ENCODE results near the gene SLC39A11.

DNA sequence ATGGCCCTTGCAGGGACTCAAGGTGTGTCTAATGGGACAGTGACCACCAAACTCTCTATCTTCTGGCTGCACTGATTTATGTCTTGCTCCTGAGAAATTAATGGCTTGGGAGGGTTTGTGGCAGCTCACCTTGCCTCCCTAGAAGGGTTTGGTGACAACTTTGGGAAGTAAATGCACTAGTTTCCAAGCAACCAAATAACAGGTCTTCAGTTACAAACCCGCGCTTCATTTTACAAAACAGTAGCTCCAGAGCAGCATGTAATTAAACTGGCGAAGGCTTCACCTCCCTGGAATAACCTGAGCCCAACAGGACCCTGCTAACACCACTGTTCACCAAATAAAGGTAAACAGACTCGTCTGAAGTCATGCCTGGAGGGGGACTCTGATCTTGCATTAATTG lies 318.3 kb downstream of the SLC39A11 start:
- TF ChIP-seq, protein P1, sequence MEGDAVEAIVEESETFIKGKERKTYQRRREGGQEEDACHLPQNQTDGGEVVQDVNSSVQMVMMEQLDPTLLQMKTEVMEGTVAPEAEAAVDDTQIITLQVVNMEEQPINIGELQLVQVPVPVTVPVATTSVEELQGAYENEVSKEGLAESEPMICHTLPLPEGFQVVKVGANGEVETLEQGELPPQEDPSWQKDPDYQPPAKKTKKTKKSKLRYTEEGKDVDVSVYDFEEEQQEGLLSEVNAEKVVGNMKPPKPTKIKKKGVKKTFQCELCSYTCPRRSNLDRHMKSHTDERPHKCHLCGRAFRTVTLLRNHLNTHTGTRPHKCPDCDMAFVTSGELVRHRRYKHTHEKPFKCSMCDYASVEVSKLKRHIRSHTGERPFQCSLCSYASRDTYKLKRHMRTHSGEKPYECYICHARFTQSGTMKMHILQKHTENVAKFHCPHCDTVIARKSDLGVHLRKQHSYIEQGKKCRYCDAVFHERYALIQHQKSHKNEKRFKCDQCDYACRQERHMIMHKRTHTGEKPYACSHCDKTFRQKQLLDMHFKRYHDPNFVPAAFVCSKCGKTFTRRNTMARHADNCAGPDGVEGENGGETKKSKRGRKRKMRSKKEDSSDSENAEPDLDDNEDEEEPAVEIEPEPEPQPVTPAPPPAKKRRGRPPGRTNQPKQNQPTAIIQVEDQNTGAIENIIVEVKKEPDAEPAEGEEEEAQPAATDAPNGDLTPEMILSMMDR (IDR thresholded peaks at IDR 0.05; ENCODE audit: poor library complexity, severe bottlenecking) = no peak
- no peak for TF ChIP-seq EP300 (conservative IDR thresholded peaks at IDR 0.05; ENCODE audit: poor library complexity, severe bottlenecking)
- no peak for TF ChIP-seq TAF1 (IDR thresholded peaks at IDR 0.05; ENCODE audit: low read depth)
- TF ChIP-seq POLR2AphosphoS5 (IDR thresholded peaks at IDR 0.05) = no peak
- TF ChIP-seq, protein P2, sequence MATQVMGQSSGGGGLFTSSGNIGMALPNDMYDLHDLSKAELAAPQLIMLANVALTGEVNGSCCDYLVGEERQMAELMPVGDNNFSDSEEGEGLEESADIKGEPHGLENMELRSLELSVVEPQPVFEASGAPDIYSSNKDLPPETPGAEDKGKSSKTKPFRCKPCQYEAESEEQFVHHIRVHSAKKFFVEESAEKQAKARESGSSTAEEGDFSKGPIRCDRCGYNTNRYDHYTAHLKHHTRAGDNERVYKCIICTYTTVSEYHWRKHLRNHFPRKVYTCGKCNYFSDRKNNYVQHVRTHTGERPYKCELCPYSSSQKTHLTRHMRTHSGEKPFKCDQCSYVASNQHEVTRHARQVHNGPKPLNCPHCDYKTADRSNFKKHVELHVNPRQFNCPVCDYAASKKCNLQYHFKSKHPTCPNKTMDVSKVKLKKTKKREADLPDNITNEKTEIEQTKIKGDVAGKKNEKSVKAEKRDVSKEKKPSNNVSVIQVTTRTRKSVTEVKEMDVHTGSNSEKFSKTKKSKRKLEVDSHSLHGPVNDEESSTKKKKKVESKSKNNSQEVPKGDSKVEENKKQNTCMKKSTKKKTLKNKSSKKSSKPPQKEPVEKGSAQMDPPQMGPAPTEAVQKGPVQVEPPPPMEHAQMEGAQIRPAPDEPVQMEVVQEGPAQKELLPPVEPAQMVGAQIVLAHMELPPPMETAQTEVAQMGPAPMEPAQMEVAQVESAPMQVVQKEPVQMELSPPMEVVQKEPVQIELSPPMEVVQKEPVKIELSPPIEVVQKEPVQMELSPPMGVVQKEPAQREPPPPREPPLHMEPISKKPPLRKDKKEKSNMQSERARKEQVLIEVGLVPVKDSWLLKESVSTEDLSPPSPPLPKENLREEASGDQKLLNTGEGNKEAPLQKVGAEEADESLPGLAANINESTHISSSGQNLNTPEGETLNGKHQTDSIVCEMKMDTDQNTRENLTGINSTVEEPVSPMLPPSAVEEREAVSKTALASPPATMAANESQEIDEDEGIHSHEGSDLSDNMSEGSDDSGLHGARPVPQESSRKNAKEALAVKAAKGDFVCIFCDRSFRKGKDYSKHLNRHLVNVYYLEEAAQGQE (IDR thresholded peaks at IDR 0.05; ENCODE audit: borderline replicate concordance) = no peak
- no peak for TF ChIP-seq RAD21 (conservative IDR thresholded peaks at IDR 0.05)
- TF ChIP-seq EZH2 (IDR thresholded peaks at IDR 0.05; ENCODE audit: borderline replicate concordance, insufficient read depth, low read length, poor library complexity, severe bottlenecking) = no peak
- TF ChIP-seq SMC3 (conservative IDR thresholded peaks at IDR 0.05; ENCODE audit: poor library complexity) = no peak
- TF ChIP-seq MXI1 (conservative IDR thresholded peaks at IDR 0.05; ENCODE audit: poor library complexity, severe bottlenecking) = no peak
